ENCODE results near the gene SAE1. TPM values are rescaled to one million over a fixed set of nuclear protein-coding genes. Genes with fewer than 3 reads are reported as not detected.

SAE1 gene
- total and polyA plus RNA-seq, 10 of the 15 experiments (the other 5 are each of a cell fraction or from before 2014, with no cell fraction given), result 62.0 to 246 (median 148) TPM

DNA sequence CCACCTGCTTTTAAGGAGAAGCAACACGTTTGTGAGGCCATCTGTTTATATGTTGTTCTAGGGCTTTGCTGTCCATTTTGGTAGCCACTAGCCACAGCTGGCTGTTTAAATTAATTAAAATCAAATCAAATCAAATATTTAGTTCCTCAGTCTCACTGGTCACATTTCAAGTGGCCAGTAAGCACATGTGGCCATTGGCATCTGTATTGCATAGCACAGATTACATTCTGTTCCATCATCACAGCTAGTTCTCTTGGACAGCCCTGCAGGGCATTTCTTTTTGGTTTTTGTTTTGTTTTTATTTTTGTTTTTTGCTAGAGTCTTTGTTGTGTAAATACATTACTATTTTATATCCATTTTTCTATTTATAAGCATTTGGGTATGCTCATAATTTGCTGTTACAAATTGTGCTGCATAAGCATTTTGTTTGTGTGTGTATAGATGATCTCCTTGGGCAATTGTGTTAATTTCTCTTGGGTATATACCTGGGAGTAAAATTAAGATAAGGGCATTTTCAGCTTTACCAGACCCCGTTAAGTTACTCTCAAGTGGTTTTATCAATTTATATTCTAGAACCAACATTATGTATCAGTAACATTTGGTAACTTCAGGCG, 31.3 kb downstream of the SAE1 start:
- Histone ChIP-seq H3K9ac (ENCODE audit: control insufficient read depth, insufficient read depth, low read length) (no peak overlapping the region), H2AFZ (ENCODE audit: control insufficient read depth, low read depth, low read length) (no peak overlapping the region), H3K36me3 (ENCODE audit: control insufficient read depth in 2 of 2, insufficient read depth in 2 of 2, low read length in 1 of 2) (peaks cover 20 to 24% of the 10 kb centered on the region in 2 experiments), H3K4me1 (ENCODE audit: control insufficient read depth, insufficient read depth, low read length) (peaks cover 15% of the 10 kb centered on the region), H3K27me3 (replicated peaks in 1 of 2; ENCODE audit: control insufficient read depth in 2 of 2, insufficient read depth in 2 of 2, low read length in 1 of 2) (no peaks in the 10 kb centered on the region), H4K20me1 (ENCODE audit: control insufficient read depth, insufficient read depth) (no peaks in the 10 kb centered on the region; the same call in 1 of the 2 replicates), H3K27ac (ENCODE audit: control insufficient read depth, insufficient read depth) (no peak overlapping the region), H3K4me2 (ENCODE audit: control insufficient read depth, insufficient read depth) (no peak overlapping the region), H3K9me3 (replicated peaks; ENCODE audit: control insufficient read depth, insufficient read depth, low read length) (no peaks in the 10 kb centered on the region), H3K4me3 (no peak overlapping the region), H3K79me2 (ENCODE audit: control insufficient read depth, insufficient read depth, low read length) (peaks cover 5% of the 10 kb centered on the region)
- no TSS peak for BruUV-seq (replicated peaks)
- SMC1A ChIA-PET (ENCODE audit: uncharacterized antibody, unreplicated experiment), result interaction anchor here (1.0 to 3.1 kb wide), 2 partner anchors 10 to 82 kb away, joined by 3 to 6 read pairs; no protein-coding TSS in a partner anchor
- TF ChIP-seq EGR1 (IDR thresholded peaks at IDR 0.05; ENCODE audit: borderline replicate concordance in 1 of 2, low read depth in 2 of 2, low read length in 2 of 2), result no peak
- no peak for TF ChIP-seq POLR2A (IDR thresholded peaks at IDR 0.05; ENCODE audit: low read depth, low read length)
- TF ChIP-seq IKZF1 (conservative IDR thresholded peaks at IDR 0.05), result no peak
- no peak for TF ChIP-seq PAX5 (IDR thresholded peaks at IDR 0.05; ENCODE audit: borderline replicate concordance, low read depth, low read length)
- TF ChIP-seq BCLAF1 (IDR thresholded peaks at IDR 0.05), result no peak
- no peak for TF ChIP-seq MEF2A (IDR thresholded peaks at IDR 0.05; ENCODE audit: insufficient read depth, low read depth, low read length)
- TF ChIP-seq KDM1A (IDR thresholded peaks at IDR 0.05; ENCODE audit: borderline replicate concordance), result no peak
- no peak for TF ChIP-seq ZNF207 (IDR thresholded peaks at IDR 0.05; ENCODE audit: borderline replicate concordance)
- no peak for TF ChIP-seq NRF1 (conservative IDR thresholded peaks at IDR 0.05; ENCODE audit: low read depth, low read length)
- TF ChIP-seq POU2F2 (IDR thresholded peaks at IDR 0.05; ENCODE audit: borderline replicate concordance, low read depth, low read length), result no peak
- no peak for TF ChIP-seq HDAC6 (IDR thresholded peaks at IDR 0.05; ENCODE audit: unreplicated experiment)
- no peak for TF ChIP-seq CHD2 (IDR thresholded peaks at IDR 0.05; ENCODE audit: borderline replicate concordance, low read depth, low read length)
- no peak for TF ChIP-seq PBX3 (IDR thresholded peaks at IDR 0.05; ENCODE audit: insufficient replicate concordance, low read depth, low read length)
- no peak for TF ChIP-seq KLF5 (IDR thresholded peaks at IDR 0.05; ENCODE audit: partially characterized antibody)
- TF ChIP-seq, protein P1, sequence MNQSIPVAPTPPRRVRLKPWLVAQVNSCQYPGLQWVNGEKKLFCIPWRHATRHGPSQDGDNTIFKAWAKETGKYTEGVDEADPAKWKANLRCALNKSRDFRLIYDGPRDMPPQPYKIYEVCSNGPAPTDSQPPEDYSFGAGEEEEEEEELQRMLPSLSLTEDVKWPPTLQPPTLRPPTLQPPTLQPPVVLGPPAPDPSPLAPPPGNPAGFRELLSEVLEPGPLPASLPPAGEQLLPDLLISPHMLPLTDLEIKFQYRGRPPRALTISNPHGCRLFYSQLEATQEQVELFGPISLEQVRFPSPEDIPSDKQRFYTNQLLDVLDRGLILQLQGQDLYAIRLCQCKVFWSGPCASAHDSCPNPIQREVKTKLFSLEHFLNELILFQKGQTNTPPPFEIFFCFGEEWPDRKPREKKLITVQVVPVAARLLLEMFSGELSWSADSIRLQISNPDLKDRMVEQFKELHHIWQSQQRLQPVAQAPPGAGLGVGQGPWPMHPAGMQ (IDR thresholded peaks at IDR 0.05; ENCODE audit: borderline replicate concordance), result no peak
- TF ChIP-seq MXI1 (IDR thresholded peaks at IDR 0.05; ENCODE audit: low read depth, low read length), result no peak
- no peak for TF ChIP-seq SPI1 (IDR thresholded peaks at IDR 0.05; ENCODE audit: borderline replicate concordance, insufficient read depth, low read depth, low read length)
- no peak for TF ChIP-seq ETV6 (conservative IDR thresholded peaks at IDR 0.05 in 1 of 2, IDR thresholded peaks at IDR 0.05 in 1 of 2; ENCODE audit: borderline replicate concordance in 1 of 2, low read depth in 1 of 2)
- no peak for DNase-seq (ENCODE audit: low read depth, low spot score)
- RAD21 ChIA-PET (ENCODE audit: unreplicated experiment), result no interaction called here
- intact Hi-C loops (cut with micrococcal nuclease; ENCODE audit: unreplicated experiment) (no loop called here), in situ Hi-C loops (cut with MboI) (no loop called here)
- CTCF ChIA-PET, result interaction anchor here (1.1 to 2.2 kb wide), 5 partner anchors 36 to 149 kb away, joined by 3 to 5 read pairs (median 4); no protein-coding TSS in a partner anchor
- 95% methylated on average over 3 of the region's 3 CpGs for WGBS (ENCODE audit: insufficient coverage, insufficient replicate concordance, low lambda C conversion rate, missing lambda C conversion rate)
- no peak for FAIRE-seq
- POLR2A ChIA-PET, result interaction anchor here (0.5 to 1.4 kb wide), 3 partner anchors 24 to 88 kb away, joined by 3 to 4 read pairs (median 4); no protein-coding TSS in a partner anchor
- no peak for ATAC-seq

Measured in GM12878 (cell line).